22Rv1 (cell line): ENCODE measurements around the gene TSTD2.

Source experiments
- ZFX ChIP-seq: fragments of 450-650 bp; IDR thresholded peaks from 2 replicates; pipeline ENCODE4 v1.6.1; 2017; ENCODE audit warnings: antibody characterized with exemption, borderline replicate concordance
- TF ChIP-seq, protein P1 (sequence below): fragments of 450-650 bp; IDR thresholded peaks from 2 replicates; pipeline ENCODE4 v1.5.1; 2017; ENCODE audit warnings: mild to moderate bottlenecking

GRCh38 chr9:97658707-97659106 lies 25.5 kb upstream of the TSTD2 start:
- TF ChIP-seq, protein P1, sequence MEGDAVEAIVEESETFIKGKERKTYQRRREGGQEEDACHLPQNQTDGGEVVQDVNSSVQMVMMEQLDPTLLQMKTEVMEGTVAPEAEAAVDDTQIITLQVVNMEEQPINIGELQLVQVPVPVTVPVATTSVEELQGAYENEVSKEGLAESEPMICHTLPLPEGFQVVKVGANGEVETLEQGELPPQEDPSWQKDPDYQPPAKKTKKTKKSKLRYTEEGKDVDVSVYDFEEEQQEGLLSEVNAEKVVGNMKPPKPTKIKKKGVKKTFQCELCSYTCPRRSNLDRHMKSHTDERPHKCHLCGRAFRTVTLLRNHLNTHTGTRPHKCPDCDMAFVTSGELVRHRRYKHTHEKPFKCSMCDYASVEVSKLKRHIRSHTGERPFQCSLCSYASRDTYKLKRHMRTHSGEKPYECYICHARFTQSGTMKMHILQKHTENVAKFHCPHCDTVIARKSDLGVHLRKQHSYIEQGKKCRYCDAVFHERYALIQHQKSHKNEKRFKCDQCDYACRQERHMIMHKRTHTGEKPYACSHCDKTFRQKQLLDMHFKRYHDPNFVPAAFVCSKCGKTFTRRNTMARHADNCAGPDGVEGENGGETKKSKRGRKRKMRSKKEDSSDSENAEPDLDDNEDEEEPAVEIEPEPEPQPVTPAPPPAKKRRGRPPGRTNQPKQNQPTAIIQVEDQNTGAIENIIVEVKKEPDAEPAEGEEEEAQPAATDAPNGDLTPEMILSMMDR: no peak
- TF ChIP-seq ZFX: no peak
